GM23338 (cell line): ENCODE measurements around the gene ZSCAN18. TPM values are rescaled to one million over a fixed set of nuclear protein-coding genes. Genes with fewer than 3 reads are reported as not detected.

ENCODE experiments used
- ATAC-seq: fragments of 200-7000 bp; cut with Tn5 transposase; 3 replicates; pipeline ENCODE4 v1.9.1; 2020
- DNase-seq: peaks from one replicate; pipeline ENCODE4 v3.0.0-alpha.2; 2015; ENCODE audit warnings: low spot score
- H2AFZ ChIP-seq: fragments of 200-600 bp; sonication (generic); 2 replicates; pipeline ENCODE4 v1.8.0; 2016; ENCODE audit warnings: antibody characterized with exemption, mild to moderate bottlenecking, moderate library complexity
- H3F3A ChIP-seq: fragments of 200-600 bp; sonication (generic); replicated peaks from 2 replicates; pipeline ENCODE4 v1.8.0; 2017; ENCODE audit warnings: antibody characterized with exemption, mixed run types, low read depth
- H3K27ac ChIP-seq: fragments of 200-600 bp; sonication (generic); 2 replicates; pipeline ENCODE4 v1.6.1; 2016; ENCODE audit warnings: low read depth
- H3K27me3 ChIP-seq: fragments of 200-600 bp; sonication (generic); 2 replicates; pipeline ENCODE4 v1.8.0; 2016; ENCODE audit warnings: mild to moderate bottlenecking, mixed run types, moderate library complexity; ENCODE audit not compliant: insufficient read depth
- H3K36me3 ChIP-seq: fragments of 200-600 bp; sonication (generic); 2 replicates; pipeline ENCODE4 v1.8.0; 2016; ENCODE audit warnings: mild to moderate bottlenecking; ENCODE audit not compliant: insufficient read depth
- H3K4me1 ChIP-seq: fragments of 200-600 bp; sonication (generic); 2 replicates; pipeline ENCODE4 v1.8.0; 2016; ENCODE audit warnings: mild to moderate bottlenecking, moderate library complexity; ENCODE audit not compliant: insufficient read depth
- H3K4me2 ChIP-seq: fragments of 200-600 bp; sonication (generic); 2 replicates; pipeline ENCODE4 v1.7.1; 2017; ENCODE audit warnings: mixed run types
- H3K4me3 ChIP-seq: fragments of 200-600 bp; sonication (generic); 2 replicates; pipeline ENCODE4 v1.6.1; 2016; ENCODE audit warnings: mixed run types
- H3K79me2 ChIP-seq: fragments of 200-600 bp; sonication (generic); replicated peaks from 2 replicates; pipeline ENCODE4 v1.8.0; 2017; ENCODE audit warnings: mild to moderate bottlenecking; ENCODE audit not compliant: insufficient read depth
- H3K9me2 ChIP-seq: fragments of 200-600 bp; sonication (generic); 2 replicates; pipeline ENCODE4 v1.8.0; 2017; ENCODE audit not compliant: insufficient read depth
- H4K20me1 ChIP-seq: fragments of 200-600 bp; sonication (generic); replicated peaks from 2 replicates; pipeline ENCODE4 v1.8.0; 2017; ENCODE audit warnings: mild to moderate bottlenecking; ENCODE audit not compliant: insufficient read depth
- H3K27ac Mint-ChIP-seq: 2 replicates; pipeline ENCODE4 v1.8.0; 2020; ENCODE audit warnings: inconsistent platforms, mild to moderate bottlenecking, moderate library complexity, mixed read lengths
- H3K27me3 Mint-ChIP-seq: 3 replicates; pipeline ENCODE4 v1.8.0; 2022; ENCODE audit warnings: low read depth, mild to moderate bottlenecking, moderate library complexity, mixed read lengths, inconsistent platforms; ENCODE audit not compliant: insufficient read depth, poor library complexity
- H3K36me3 Mint-ChIP-seq: 3 replicates; pipeline ENCODE4 v1.8.0; 2021; ENCODE audit warnings: low read depth, mild to moderate bottlenecking, inconsistent platforms, moderate library complexity, mixed read lengths
- H3K4me1 Mint-ChIP-seq: 3 replicates; pipeline ENCODE4 v1.8.0; 2020; ENCODE audit warnings: mild to moderate bottlenecking, inconsistent platforms, mixed read lengths
- H3K4me3 Mint-ChIP-seq: 3 replicates; pipeline ENCODE4 v1.8.0; 2021; ENCODE audit warnings: moderate library complexity, mild to moderate bottlenecking, inconsistent platforms, mixed read lengths
- H3K9me3 Mint-ChIP-seq: 3 replicates; pipeline ENCODE4 v1.8.0; 2020; ENCODE audit warnings: moderate library complexity, mild to moderate bottlenecking, inconsistent platforms, mixed read lengths
- CREB1 ChIP-seq: fragments of 250-450 bp; sonication (Bioruptor Pico); IDR thresholded peaks from 2 replicates; pipeline ENCODE4 v1.5.0; 2020; ENCODE audit warnings: low read depth, mild to moderate bottlenecking, moderate library complexity
- EZH2 ChIP-seq: fragments of 200-600 bp; sonication (generic); IDR thresholded peaks from one replicate; pipeline ENCODE4 v1.8.0; 2017; ENCODE audit warnings: antibody characterized with exemption, mild to moderate bottlenecking, low read depth; ENCODE audit not compliant: unreplicated experiment
- EZH2phosphoT487 ChIP-seq: fragments of 200-600 bp; sonication (generic); IDR thresholded peaks from one replicate; pipeline ENCODE4 v1.8.1; 2018; ENCODE audit warnings: antibody characterized with exemption; ENCODE audit not compliant: unreplicated experiment
- JUNB ChIP-seq: IDR thresholded peaks from one replicate; pipeline ENCODE4 v1.6.1; 2016; ENCODE audit warnings: antibody characterized with exemption; ENCODE audit not compliant: unreplicated experiment
- NANOG ChIP-seq: IDR thresholded peaks from 2 replicates; pipeline ENCODE4 v1.6.1; 2016; ENCODE audit warnings: antibody characterized with exemption, borderline replicate concordance
- POLR2AphosphoS5 ChIP-seq: IDR thresholded peaks from 2 replicates; pipeline ENCODE4 v1.6.1; 2016; ENCODE audit warnings: antibody characterized with exemption, low read depth
- STAT1 ChIP-seq: IDR thresholded peaks from one replicate; pipeline ENCODE4 v1.6.1; 2016; ENCODE audit warnings: antibody characterized with exemption; ENCODE audit not compliant: unreplicated experiment
- ZNF114 ChIP-seq: fragments of 250-450 bp; sonication (Bioruptor Pico); IDR thresholded peaks from 2 replicates; pipeline ENCODE4 v1.5.0; 2020; ENCODE audit warnings: mild to moderate bottlenecking, moderate library complexity
- ZNF331 ChIP-seq: fragments of 250-450 bp; sonication (Bioruptor Pico); IDR thresholded peaks from 2 replicates; pipeline ENCODE4 v1.5.0; 2020; ENCODE audit warnings: low read depth, mild to moderate bottlenecking, moderate library complexity
- polyA plus RNA-seq: library from polyadenylated mRNA; unstranded; fragments of >200 nt; fragmentation: Nextera tagmentation; extraction: Ambion mirVana; gene quantifications from 2 replicates; pipeline ENCODE4 v1.2.1, GENCODE V29; 2016
- total RNA-seq: library from RNA; depleted of rRNA; stranded (reverse); fragments of >200 nt; shearing (Covaris generic); gene quantifications from 2 replicates; pipeline ENCODE4 v1.2.3, GENCODE V29; 2014
- TF ChIP-seq, protein P1 (sequence below), 2 experiments: fragments of 200-600 bp in 1 of 2; sonication (generic) in 1 of 2; conservative IDR thresholded peaks; 2 replicates each; pipeline versions ENCODE4 v1.5.1 to v1.6.1; 2016 to 2017; ENCODE audit warnings: antibody characterized with exemption in 2 of 2, low read depth in 2 of 2, mild to moderate bottlenecking in 2 of 2, moderate library complexity in 1 of 2
- TF ChIP-seq, protein P2 (sequence below): IDR thresholded peaks from one replicate; pipeline ENCODE4 v1.6.1; 2018; ENCODE audit warnings: antibody characterized with exemption; ENCODE audit not compliant: unreplicated experiment
- TF ChIP-seq, protein P3 (sequence below): fragments of 250-450 bp; sonication (Bioruptor Pico); IDR thresholded peaks from 2 replicates; pipeline ENCODE4 v1.5.0; 2020; ENCODE audit warnings: mild to moderate bottlenecking, moderate library complexity
- TF ChIP-seq, protein P4 (sequence below): IDR thresholded peaks from 2 replicates; pipeline ENCODE4 v1.6.1; 2016; ENCODE audit warnings: antibody characterized with exemption

Gene ZSCAN18
- total and polyA plus RNA-seq, 2 experiments from 2014 or later: 25.1 to 75.0 TPM

DNA sequence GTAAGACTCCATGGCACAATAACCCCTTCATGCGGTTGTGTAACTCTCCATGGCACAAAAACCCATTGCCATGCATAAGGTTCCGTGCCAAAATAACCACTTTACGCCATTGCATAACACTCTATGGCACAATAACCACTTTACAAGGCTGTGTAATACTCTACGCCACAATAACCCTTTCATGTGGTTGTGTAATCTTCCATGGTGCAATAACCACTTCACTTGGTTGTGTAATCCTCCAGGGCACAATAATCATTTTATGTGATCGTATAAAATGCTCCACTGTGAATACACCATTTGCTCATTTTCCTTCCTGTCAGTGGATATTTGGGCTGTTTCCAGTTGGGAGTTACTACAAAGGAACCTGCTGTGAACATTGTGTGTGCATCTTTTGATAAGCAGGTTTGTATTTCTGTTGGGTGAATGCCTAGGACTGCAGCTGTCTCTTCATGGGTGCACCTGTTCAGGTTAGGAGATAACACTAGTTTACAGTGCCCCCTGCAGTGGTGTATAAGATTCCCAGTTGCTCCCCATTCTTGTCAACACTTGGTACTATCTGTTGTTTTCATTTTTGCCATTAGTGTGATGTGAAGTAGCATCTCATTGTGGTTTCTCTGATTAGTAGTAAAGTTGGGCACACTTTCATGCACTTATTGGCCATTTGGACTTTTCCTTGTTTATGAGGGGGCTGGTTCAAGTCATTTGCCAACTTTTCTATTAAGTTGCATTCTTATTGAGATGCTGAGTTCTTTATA is 21.1 kb upstream of the ZSCAN18 start:
- no peaks in the 10 kb centered on the region for H3K4me1 ChIP-seq
- H4K20me1 ChIP-seq: no peaks in the 10 kb centered on the region
- H3K27ac ChIP-seq: no peak overlapping the region
- H3K9me2 ChIP-seq: no peaks in the 10 kb centered on the region
- TF ChIP-seq ZNF114 (CRISPR knock-in tag): no peak
- TF ChIP-seq EZH2phosphoT487: no peak
- TF ChIP-seq, protein P1, sequence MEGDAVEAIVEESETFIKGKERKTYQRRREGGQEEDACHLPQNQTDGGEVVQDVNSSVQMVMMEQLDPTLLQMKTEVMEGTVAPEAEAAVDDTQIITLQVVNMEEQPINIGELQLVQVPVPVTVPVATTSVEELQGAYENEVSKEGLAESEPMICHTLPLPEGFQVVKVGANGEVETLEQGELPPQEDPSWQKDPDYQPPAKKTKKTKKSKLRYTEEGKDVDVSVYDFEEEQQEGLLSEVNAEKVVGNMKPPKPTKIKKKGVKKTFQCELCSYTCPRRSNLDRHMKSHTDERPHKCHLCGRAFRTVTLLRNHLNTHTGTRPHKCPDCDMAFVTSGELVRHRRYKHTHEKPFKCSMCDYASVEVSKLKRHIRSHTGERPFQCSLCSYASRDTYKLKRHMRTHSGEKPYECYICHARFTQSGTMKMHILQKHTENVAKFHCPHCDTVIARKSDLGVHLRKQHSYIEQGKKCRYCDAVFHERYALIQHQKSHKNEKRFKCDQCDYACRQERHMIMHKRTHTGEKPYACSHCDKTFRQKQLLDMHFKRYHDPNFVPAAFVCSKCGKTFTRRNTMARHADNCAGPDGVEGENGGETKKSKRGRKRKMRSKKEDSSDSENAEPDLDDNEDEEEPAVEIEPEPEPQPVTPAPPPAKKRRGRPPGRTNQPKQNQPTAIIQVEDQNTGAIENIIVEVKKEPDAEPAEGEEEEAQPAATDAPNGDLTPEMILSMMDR (conservative IDR thresholded peaks at IDR 0.05; ENCODE audit: low read depth in 2 of 2): no peak
- TF ChIP-seq ZNF331 (CRISPR knock-in tag): no peak
- TF ChIP-seq CREB1 (CRISPR knock-in tag): no peak
- TF ChIP-seq EZH2: no peak
- TF ChIP-seq, protein P2, sequence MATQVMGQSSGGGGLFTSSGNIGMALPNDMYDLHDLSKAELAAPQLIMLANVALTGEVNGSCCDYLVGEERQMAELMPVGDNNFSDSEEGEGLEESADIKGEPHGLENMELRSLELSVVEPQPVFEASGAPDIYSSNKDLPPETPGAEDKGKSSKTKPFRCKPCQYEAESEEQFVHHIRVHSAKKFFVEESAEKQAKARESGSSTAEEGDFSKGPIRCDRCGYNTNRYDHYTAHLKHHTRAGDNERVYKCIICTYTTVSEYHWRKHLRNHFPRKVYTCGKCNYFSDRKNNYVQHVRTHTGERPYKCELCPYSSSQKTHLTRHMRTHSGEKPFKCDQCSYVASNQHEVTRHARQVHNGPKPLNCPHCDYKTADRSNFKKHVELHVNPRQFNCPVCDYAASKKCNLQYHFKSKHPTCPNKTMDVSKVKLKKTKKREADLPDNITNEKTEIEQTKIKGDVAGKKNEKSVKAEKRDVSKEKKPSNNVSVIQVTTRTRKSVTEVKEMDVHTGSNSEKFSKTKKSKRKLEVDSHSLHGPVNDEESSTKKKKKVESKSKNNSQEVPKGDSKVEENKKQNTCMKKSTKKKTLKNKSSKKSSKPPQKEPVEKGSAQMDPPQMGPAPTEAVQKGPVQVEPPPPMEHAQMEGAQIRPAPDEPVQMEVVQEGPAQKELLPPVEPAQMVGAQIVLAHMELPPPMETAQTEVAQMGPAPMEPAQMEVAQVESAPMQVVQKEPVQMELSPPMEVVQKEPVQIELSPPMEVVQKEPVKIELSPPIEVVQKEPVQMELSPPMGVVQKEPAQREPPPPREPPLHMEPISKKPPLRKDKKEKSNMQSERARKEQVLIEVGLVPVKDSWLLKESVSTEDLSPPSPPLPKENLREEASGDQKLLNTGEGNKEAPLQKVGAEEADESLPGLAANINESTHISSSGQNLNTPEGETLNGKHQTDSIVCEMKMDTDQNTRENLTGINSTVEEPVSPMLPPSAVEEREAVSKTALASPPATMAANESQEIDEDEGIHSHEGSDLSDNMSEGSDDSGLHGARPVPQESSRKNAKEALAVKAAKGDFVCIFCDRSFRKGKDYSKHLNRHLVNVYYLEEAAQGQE: no peak
- TF ChIP-seq POLR2AphosphoS5: no peak
- TF ChIP-seq, protein P3, sequence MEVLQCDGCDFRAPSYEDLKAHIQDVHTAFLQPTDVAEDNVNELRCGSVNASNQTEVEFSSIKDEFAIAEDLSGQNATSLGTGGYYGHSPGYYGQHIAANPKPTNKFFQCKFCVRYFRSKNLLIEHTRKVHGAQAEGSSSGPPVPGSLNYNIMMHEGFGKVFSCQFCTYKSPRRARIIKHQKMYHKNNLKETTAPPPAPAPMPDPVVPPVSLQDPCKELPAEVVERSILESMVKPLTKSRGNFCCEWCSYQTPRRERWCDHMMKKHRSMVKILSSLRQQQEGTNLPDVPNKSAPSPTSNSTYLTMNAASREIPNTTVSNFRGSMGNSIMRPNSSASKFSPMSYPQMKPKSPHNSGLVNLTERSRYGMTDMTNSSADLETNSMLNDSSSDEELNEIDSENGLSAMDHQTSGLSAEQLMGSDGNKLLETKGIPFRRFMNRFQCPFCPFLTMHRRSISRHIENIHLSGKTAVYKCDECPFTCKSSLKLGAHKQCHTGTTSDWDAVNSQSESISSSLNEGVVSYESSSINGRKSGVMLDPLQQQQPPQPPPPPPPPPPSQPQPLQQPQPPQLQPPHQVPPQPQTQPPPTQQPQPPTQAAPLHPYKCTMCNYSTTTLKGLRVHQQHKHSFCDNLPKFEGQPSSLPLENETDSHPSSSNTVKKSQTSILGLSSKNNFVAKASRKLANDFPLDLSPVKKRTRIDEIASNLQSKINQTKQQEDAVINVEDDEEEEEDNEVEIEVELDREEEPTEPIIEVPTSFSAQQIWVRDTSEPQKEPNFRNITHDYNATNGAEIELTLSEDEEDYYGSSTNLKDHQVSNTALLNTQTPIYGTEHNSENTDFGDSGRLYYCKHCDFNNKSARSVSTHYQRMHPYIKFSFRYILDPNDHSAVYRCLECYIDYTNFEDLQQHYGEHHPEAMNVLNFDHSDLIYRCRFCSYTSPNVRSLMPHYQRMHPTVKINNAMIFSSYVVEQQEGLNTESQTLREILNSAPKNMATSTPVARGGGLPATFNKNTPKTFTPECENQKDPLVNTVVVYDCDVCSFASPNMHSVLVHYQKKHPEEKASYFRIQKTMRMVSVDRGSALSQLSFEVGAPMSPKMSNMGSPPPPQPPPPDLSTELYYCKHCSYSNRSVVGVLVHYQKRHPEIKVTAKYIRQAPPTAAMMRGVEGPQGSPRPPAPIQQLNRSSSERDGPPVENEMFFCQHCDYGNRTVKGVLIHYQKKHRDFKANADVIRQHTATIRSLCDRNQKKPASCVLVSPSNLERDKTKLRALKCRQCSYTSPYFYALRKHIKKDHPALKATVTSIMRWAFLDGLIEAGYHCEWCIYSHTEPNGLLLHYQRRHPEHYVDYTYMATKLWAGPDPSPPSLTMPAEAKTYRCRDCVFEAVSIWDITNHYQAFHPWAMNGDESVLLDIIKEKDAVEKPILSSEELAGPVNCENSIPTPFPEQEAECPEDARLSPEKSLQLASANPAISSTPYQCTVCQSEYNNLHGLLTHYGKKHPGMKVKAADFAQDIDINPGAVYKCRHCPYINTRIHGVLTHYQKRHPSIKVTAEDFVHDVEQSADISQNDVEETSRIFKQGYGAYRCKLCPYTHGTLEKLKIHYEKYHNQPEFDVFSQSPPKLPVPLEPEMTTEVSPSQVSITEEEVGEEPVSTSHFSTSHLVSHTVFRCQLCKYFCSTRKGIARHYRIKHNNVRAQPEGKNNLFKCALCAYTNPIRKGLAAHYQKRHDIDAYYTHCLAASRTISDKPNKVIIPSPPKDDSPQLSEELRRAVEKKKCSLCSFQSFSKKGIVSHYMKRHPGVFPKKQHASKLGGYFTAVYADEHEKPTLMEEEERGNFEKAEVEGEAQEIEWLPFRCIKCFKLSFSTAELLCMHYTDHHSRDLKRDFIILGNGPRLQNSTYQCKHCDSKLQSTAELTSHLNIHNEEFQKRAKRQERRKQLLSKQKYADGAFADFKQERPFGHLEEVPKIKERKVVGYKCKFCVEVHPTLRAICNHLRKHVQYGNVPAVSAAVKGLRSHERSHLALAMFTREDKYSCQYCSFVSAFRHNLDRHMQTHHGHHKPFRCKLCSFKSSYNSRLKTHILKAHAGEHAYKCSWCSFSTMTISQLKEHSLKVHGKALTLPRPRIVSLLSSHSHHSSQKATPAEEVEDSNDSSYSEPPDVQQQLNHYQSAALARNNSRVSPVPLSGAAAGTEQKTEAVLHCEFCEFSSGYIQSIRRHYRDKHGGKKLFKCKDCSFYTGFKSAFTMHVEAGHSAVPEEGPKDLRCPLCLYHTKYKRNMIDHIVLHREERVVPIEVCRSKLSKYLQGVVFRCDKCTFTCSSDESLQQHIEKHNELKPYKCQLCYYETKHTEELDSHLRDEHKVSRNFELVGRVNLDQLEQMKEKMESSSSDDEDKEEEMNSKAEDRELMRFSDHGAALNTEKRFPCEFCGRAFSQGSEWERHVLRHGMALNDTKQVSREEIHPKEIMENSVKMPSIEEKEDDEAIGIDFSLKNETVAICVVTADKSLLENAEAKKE (CRISPR knock-in tag): no peak
- TF ChIP-seq NANOG: no peak
- no peak for TF ChIP-seq JUNB
- TF ChIP-seq, protein P4, sequence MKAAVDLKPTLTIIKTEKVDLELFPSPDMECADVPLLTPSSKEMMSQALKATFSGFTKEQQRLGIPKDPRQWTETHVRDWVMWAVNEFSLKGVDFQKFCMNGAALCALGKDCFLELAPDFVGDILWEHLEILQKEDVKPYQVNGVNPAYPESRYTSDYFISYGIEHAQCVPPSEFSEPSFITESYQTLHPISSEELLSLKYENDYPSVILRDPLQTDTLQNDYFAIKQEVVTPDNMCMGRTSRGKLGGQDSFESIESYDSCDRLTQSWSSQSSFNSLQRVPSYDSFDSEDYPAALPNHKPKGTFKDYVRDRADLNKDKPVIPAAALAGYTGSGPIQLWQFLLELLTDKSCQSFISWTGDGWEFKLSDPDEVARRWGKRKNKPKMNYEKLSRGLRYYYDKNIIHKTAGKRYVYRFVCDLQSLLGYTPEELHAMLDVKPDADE: no peak
- no peak for TF ChIP-seq STAT1
- Mint-ChIP-seq H3K27me3 (peaks cover 2% of the 10 kb centered on the region), H3K4me1 (no peaks in the 10 kb centered on the region), H3K4me3 (no peak overlapping the region), H3K9me3 (peaks cover 92% of the 10 kb centered on the region), H3K27ac (no peak overlapping the region), H3K36me3 (peaks cover 52% of the 10 kb centered on the region)
- no peak for DNase-seq
- no peak overlapping the region for H2AFZ ChIP-seq
- no peaks in the 10 kb centered on the region for H3K36me3 ChIP-seq
- no peaks in the 10 kb centered on the region for H3K27me3 ChIP-seq
- no peaks in the 10 kb centered on the region for H3F3A ChIP-seq
- no peak for ATAC-seq
- H3K4me2 ChIP-seq: no peak overlapping the region
- no peak overlapping the region for H3K4me3 ChIP-seq
- H3K79me2 ChIP-seq: no peaks in the 10 kb centered on the region
